Measurements from ENCODE around the gene ENPP7.

DNA sequence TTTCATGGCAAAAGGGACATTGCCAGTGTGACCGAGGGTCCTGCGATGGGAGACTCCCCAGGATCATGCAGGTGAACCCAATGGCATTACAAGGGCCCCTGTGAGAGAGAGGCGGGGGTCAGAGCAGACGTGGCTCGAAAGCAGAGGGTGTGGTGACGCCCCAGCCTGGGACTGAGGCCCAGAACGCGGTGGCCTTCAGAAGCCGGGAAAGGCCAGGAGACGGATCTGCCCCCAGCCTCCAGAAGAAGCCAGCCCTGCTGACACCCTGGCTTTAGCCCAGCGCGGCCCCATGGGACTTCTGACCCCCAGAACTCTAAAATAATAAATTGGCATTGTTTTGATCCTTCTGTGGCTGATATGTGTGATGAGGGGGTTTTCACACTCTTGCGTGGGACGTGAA lies 17.4 kb upstream of the ENPP7 start:
- TF ChIP-seq CEBPB (IDR thresholded peaks at IDR 0.05) (no peak), ZBTB7A (IDR thresholded peaks at IDR 0.05; ENCODE audit: low read depth) (no peak), EP300 (IDR thresholded peaks at IDR 0.05; ENCODE audit: borderline replicate concordance) (no peak), TAF1 (IDR thresholded peaks at IDR 0.05; ENCODE audit: low read depth) (no peak), RAD21 (IDR thresholded peaks at IDR 0.05; ENCODE audit: low read depth) (no peak), TCF12 (IDR thresholded peaks at IDR 0.05; ENCODE audit: low read depth) (no peak), FOXM1 (IDR thresholded peaks at IDR 0.05; ENCODE audit: borderline replicate concordance, low read depth) (no peak), TEAD4 (IDR thresholded peaks at IDR 0.05) (no peak)
- TF ChIP-seq, protein P1, sequence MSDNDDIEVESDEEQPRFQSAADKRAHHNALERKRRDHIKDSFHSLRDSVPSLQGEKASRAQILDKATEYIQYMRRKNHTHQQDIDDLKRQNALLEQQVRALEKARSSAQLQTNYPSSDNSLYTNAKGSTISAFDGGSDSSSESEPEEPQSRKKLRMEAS (IDR thresholded peaks at IDR 0.05) = no peak

Data from Ishikawa (cell line).